GM03348 (cell line): ENCODE measurements around the gene PCDHB9.
"Not testable (repeated sequence)": the region's sequence is repeated elsewhere in the genome, so short reads cannot be mapped to it uniquely, and the experiment has no call there.

Experiments
- DNase-seq: peaks from one replicate; pipeline ENCODE4 v3.0.0; 2012; ENCODE audit warnings: low spot score

Gene PCDHB9

GRCh38 chr5:141186897-141187512 lies at the start of gene PCDHB9:
Gene PCDHB9, plus strand, starts transcription at chr5:141187161. Its CDS starts 158 bp downstream, at chr5:141187319.
- peak; percentile 51 for DNase-seq

GRCh38 chr5:141137346-141137745 lies 49.6 kb upstream of the PCDHB9 start:
- not testable (repeated sequence) for DNase-seq

- peak; percentile 58 for DNase-seq
Measured at GRCh38 chr5:141149812-141150211, 37.1 kb upstream of the PCDHB9 start, which contains the start of gene PCDHB6. Gene PCDHB6, plus strand, starts transcription at chr5:141150057. Its CDS starts 201 bp downstream, at chr5:141150258.

- DNase-seq: no peak
Measured at GRCh38 chr5:141150224-141150992, 36.6 kb upstream of the PCDHB9 start.

GRCh38 chr5:141150993-141151325 lies 36.0 kb upstream of the PCDHB9 start:
- no peak for DNase-seq

GRCh38 chr5:141151632-141152031 lies 35.3 kb upstream of the PCDHB9 start:
- DNase-seq: not testable (repeated sequence)

GRCh38 chr5:141152096-141152495 lies 34.9 kb upstream of the PCDHB9 start:
- DNase-seq: not testable (repeated sequence)

GRCh38 chr5:141155540-141156374 lies 31.2 kb upstream of the PCDHB9 start:
- DNase-seq: no peak

- DNase-seq: not testable (repeated sequence)
Measured at GRCh38 chr5:141157356-141157755, 29.6 kb upstream of the PCDHB9 start.

- not testable (repeated sequence) for DNase-seq
Measured at GRCh38 chr5:141157901-141158300, 29.1 kb upstream of the PCDHB9 start.

- peak; percentile 67 for DNase-seq
Measured at GRCh38 chr5:141172381-141173204, 14.4 kb upstream of the PCDHB9 start, which contains the start of gene PCDHB7. Gene PCDHB7, plus strand, starts transcription at chr5:141172644. Its CDS starts 192 bp downstream, at chr5:141172836.

- not testable (repeated sequence) for DNase-seq
Measured at GRCh38 chr5:141174291-141175104, 12.5 kb upstream of the PCDHB9 start.

- no peak for DNase-seq
Measured at GRCh38 chr5:141175933-141176332, 11.0 kb upstream of the PCDHB9 start.

GRCh38 chr5:141177577-141178191 lies 9.3 kb upstream of the PCDHB9 start, which contains the start of gene PCDHB8:
Gene PCDHB8, plus strand, starts transcription at chr5:141177790. Its CDS starts 245 bp downstream, at chr5:141178035.
- peak; percentile 56 for DNase-seq

- DNase-seq: not testable (repeated sequence)
Measured at GRCh38 chr5:141179371-141179770, 7.6 kb upstream of the PCDHB9 start.

GRCh38 chr5:141179876-141180275 lies 7.1 kb upstream of the PCDHB9 start:
- not testable (repeated sequence) for DNase-seq

- no peak for DNase-seq
Measured at GRCh38 chr5:141180313-141180712, 6.6 kb upstream of the PCDHB9 start.

- peak; percentile 67 for DNase-seq
Measured at GRCh38 chr5:141182248-141182647, 4.7 kb upstream of the PCDHB9 start, which contains the start of gene PCDHB16. Gene PCDHB16, plus strand, starts transcription at chr5:141182387. Its CDS starts 173 bp downstream, at chr5:141182560.

- not testable (repeated sequence) for DNase-seq
Measured at GRCh38 chr5:141184117-141184855, 2.7 kb upstream of the PCDHB9 start.
